RWPE1 (cell line): ENCODE results near the gene NANOS3.
A peak's percentile ranks its signal among the peaks of the same experiment; 100 is the strongest.

Source experiments
- CTCF ChIA-PET: fragments of 350-600 bp; sonication (Branson Sonifier 250); formaldehyde crosslinking; extraction: SDS; loops from one replicate; lab custom pipeline; 2021; lab: Yijun Ruan, JAX
- POLR2A ChIA-PET: fragments of 400-600 bp; formaldehyde crosslinking; extraction: SDS; loops from one replicate; lab custom pipeline; 2020; ENCODE audit warnings: antibody characterized with exemption; ENCODE audit not compliant: low non-redundant PET; lab: Yijun Ruan, JAX
- DNase-seq: peaks from one replicate; pipeline ENCODE4 v3.0.0; 2012; ENCODE audit warnings: low spot score
- H3K27ac ChIP-seq: fragments of 450-650 bp; 2 replicates; pipeline ENCODE4 v1.5.1; 2017
- TF ChIP-seq, protein P1 (sequence below): fragments of 450-650 bp; conservative IDR thresholded peaks from 2 replicates; pipeline ENCODE4 v1.5.1; 2017; ENCODE audit warnings: low read depth, mild to moderate bottlenecking

NANOS3 gene

DNA sequence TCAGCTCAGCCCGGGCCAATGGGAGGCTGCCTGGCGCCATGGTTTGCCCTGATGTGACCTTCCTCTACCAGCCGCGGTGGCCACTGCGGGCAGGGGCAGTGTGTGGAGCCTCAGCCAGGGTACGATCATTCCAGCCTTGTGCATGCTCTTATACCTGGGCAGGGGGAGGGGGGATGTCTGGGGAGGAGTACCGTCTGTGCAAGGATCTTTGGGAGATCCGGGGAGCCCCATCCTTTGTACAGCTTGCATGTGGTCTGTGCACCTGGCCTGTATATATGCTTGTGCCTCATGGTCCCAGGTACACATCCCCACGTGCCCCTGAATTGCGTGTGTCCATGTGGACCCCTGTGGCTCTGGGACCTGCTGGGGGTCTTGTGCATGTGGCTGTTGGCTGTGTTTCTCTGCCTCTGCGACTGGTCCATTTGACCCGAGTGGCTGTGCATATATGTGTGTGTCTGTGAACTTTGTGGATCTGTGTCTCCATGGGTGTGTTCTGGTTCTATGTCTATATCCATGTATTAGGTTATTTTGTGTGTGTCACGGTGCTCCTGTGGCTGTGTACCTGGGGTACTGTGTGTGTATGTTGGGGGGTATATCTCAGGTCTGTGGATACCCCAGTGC is 12.8 kb upstream of the NANOS3 start:
- H3K27ac ChIP-seq = peak overlapping the region; percentile 100

DNA sequence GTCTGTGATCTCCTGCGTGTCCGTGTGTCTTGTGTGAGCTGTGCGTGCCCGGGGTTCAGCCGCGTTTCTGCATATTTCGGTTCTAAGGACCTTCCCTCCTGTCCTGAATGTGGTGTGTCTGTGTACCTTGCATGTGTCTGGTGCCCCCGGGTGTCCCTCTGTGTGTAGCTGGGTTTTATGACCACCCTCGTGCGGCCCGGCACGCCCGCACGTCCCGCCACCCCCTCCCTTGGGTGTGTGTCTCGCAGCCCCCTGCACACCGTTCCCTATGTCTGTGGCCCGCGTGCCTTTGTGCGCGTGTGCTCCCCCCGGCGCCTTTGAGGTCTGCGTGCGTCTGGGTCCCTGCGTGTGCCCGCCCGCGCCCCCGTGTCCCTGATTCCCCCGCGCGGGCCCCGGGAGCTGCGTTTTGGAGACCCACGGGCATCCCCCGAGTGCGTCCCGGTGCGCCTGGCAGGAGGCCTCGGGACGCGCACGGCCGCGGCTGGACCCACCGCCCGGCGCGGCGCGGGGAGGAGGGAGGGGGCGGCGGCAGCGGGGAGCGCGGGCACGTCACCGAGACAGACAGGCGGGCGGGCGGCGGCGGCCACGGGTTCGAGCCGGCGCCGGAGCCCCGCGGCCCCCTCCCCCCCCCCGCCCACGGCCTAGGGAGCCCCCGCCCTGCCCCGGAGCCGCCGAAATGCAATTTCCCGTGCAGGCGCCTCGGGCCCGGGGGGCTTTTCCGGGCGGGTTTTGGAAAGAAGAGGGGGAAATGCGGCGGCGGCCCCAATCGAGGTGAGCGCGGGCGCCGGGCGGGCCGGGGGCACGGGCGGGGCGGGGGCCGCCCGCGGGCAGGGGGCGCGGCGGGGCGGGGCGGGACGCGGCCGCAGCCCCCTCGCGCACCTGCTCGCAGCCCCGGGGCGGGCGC is 12.0 kb upstream of the NANOS3 start:
- TF ChIP-seq, protein P1, sequence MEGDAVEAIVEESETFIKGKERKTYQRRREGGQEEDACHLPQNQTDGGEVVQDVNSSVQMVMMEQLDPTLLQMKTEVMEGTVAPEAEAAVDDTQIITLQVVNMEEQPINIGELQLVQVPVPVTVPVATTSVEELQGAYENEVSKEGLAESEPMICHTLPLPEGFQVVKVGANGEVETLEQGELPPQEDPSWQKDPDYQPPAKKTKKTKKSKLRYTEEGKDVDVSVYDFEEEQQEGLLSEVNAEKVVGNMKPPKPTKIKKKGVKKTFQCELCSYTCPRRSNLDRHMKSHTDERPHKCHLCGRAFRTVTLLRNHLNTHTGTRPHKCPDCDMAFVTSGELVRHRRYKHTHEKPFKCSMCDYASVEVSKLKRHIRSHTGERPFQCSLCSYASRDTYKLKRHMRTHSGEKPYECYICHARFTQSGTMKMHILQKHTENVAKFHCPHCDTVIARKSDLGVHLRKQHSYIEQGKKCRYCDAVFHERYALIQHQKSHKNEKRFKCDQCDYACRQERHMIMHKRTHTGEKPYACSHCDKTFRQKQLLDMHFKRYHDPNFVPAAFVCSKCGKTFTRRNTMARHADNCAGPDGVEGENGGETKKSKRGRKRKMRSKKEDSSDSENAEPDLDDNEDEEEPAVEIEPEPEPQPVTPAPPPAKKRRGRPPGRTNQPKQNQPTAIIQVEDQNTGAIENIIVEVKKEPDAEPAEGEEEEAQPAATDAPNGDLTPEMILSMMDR = no peak
- CTCF ChIA-PET = interaction anchor here (0.6 kb wide), 1 partner anchor 771 kb away, joined by 3 read pairs; no protein-coding TSS in a partner anchor
- H3K27ac ChIP-seq = peak overlapping the region; percentile 100
- POLR2A ChIA-PET = no interaction called here
- no peak for DNase-seq

More for the DNA sequence above, 12.8 kb upstream of the NANOS3 start:
- ChIA-PET CTCF (interaction anchor here (0.6 kb wide), 2 partner anchors 30 to 770 kb away, joined by 3 read pairs; no protein-coding TSS in a partner anchor), POLR2A (interaction anchor here (0.6 kb wide), 1 partner anchor 644 kb away, joined by 9 read pairs; no protein-coding TSS in a partner anchor)
- DNase-seq = no peak
- TF ChIP-seq, protein P1 = no peak

DNA sequence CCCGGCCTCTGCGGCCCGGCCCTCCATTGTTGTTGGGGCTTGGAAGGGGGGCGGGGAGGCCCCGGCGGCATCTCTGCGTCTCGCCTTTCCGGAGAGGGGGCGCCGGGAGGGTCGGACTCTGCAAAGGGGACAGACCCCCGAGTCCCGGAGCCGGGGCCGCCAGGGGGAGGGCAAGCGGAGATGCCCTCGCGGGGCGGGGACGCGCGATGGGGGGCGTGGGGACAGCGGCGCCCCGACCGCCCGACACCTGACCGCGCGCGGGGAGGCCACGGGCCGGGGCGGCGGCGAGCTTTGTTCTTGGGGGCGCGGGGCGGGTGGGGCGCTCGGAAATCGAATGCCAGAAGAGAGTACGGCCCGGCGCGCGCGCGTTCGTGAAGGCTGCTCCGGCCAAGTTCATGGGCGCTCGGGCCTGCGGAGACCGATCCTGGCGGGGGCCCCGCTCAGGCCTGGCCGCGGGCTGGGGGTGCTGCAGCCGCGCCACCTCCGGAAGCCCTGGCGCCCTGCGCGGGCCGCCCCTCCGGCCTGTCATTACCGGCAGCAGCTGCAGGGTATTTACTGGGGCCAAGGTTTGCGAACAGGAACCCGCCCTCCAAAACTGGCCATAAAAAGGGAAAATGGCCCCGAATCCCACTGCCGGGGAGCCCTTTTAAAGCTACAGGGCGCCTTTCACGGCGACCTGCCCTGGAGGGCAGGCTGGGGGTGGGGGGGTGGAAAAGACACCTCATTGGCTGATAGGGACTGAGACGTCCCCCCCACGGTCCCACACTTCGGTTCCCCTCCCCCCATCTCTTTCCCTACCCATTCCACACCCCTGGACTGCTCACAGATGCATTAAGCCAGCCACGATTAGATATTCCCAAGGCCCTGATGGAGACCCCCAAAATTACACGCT is 11.1 kb upstream of the NANOS3 start:
- ChIA-PET CTCF (interaction anchor here (0.7 kb wide), 1 partner anchor 13 kb away, joined by 3 read pairs; no protein-coding TSS in a partner anchor), POLR2A (no interaction called here)
- no peak for DNase-seq
- peak overlapping the region; percentile 100; the same call in 1 of the 2 replicates for H3K27ac ChIP-seq
- TF ChIP-seq, protein P1 = no peak

DNA sequence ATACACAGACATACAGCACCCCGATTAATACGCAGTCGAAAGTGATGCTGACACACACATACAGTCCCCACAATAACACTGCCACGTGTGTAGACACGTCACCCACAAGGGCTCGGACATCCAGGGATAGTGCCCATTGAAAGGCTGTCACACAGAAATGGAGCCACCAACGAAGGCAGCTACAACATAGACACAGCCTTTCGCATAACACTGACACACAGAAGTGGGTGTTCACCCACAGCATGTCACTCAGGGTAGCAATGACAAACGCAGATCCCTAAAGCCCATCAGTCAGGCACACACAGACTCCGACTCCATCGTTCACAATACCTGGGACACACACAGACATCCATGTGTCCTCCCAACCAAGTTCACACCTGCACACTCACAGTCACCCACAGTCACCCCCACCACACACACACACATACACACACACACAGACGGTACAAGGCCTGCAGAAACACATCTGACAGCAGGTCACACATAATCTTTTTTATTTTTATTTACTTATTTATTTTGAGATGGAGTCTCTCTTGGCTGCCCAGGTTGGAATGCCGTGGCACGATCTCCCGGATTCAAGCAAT is 10.4 kb upstream of the NANOS3 start:
- POLR2A ChIA-PET = no interaction called here
- DNase-seq = no peak
- TF ChIP-seq, protein P1 = no peak
- CTCF ChIA-PET = no interaction called here
- no peak overlapping the region for H3K27ac ChIP-seq

DNA sequence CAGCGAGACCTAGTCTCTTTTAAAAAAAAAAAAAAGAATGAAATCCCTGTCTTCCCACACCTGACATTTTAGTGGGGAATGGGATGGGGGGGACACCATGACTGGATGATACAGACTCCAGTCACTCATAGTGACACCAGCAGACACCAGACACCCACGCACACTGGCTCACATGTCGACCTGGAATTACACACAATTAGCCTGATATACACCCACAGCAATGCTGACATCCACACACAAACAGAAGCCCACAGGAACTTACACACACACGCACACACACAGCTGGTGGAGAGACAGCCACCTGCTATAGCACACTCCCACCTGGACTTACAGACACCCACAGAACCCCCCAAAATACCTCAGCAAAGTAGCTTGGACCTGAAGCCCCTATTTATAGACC is 8.3 kb upstream of the NANOS3 start:
- DNase-seq = no peak
- POLR2A ChIA-PET = no interaction called here
- TF ChIP-seq, protein P1 = no peak
- H3K27ac ChIP-seq = no peak overlapping the region
- CTCF ChIA-PET = interaction anchor here (1.0 kb wide), 1 partner anchor 190 kb away, joined by 3 read pairs; no protein-coding TSS in a partner anchor
